HG02885 (cell line): ENCODE data around the gene RPUSD1.
"Not testable (repeated sequence)": the region's sequence is repeated elsewhere in the genome, so short reads cannot be mapped to it uniquely, and the experiment has no call there.

Experiments
- ATAC-seq: cut with Tn5 transposase; IDR thresholded peaks from one replicate; pipeline ENCODE4 v1.9.1; 2021; ENCODE audit warnings: mild to moderate bottlenecking; ENCODE audit not compliant: unreplicated experiment, poor library complexity

RPUSD1 gene

GRCh38 chr16:754121-754607, 34.0 kb downstream of the RPUSD1 start:
- not testable (repeated sequence) for ATAC-seq

GRCh38 chr16:752007-752312, 36.2 kb downstream of the RPUSD1 start:
- ATAC-seq: no peak

GRCh38 chr16:751152-752006, 36.8 kb downstream of the RPUSD1 start:
- no peak for ATAC-seq

- ATAC-seq: no peak
These were observed 37.7 kb downstream of the RPUSD1 start for GRCh38 chr16:750485-750884.

GRCh38 chr16:749010-749409, 39.2 kb downstream of the RPUSD1 start:
- no peak for ATAC-seq

GRCh38 chr16:747978-748746, 40.0 kb downstream of the RPUSD1 start:
- ATAC-seq: no peak

- ATAC-seq: no peak
These were observed 41.5 kb downstream of the RPUSD1 start for GRCh38 chr16:746637-747036.

- ATAC-seq: no peak
These were observed 42.4 kb downstream of the RPUSD1 start for GRCh38 chr16:745739-746138.

- ATAC-seq: no peak
These were observed 44.2 kb downstream of the RPUSD1 start for GRCh38 chr16:743794-744500.

GRCh38 chr16:742894-743293, 45.3 kb downstream of the RPUSD1 start:
- ATAC-seq: not testable (repeated sequence)

GRCh38 chr16:741986-742629, 46.1 kb downstream of the RPUSD1 start:
- no peak for ATAC-seq

- ATAC-seq: peak; percentile 73
These were observed 47.2 kb downstream of the RPUSD1 start, which contains the start of gene CIAO3 for GRCh38 chr16:740764-741505. CIAO3 (minus strand) TSS chr16:740997; CDS start chr16:740985, 12 bp downstream.

GRCh38 chr16:740459-740763, 47.8 kb downstream of the RPUSD1 start:
- ATAC-seq: peak; percentile 4

GRCh38 chr16:739560-740458, 48.4 kb downstream of the RPUSD1 start:
- ATAC-seq: no peak

- no peak for ATAC-seq
These were observed 51.2 kb downstream of the RPUSD1 start for GRCh38 chr16:736936-737481.

GRCh38 chr16:735982-736453, 52.2 kb downstream of the RPUSD1 start:
- ATAC-seq: peak; percentile 37

GRCh38 chr16:734981-735881, 53.0 kb downstream of the RPUSD1 start:
- ATAC-seq: no peak
